ENCODE data around the gene ELAVL3. TPM values are rescaled to one million over a fixed set of nuclear protein-coding genes. Genes with fewer than 3 reads are reported as not detected.
"Not testable (repeated sequence)": the region's sequence is repeated elsewhere in the genome, so short reads cannot be mapped to it uniquely, and the experiment has no call there.

Gene ELAVL3
- total and polyA plus RNA-seq, 2 donors (not counting 3 experiments of a cell fraction or from before 2014, with no cell fraction given): not detected

GRCh38 chr19:11475861-11476260, 5.0 kb downstream of the ELAVL3 start:
- DNase-seq (ENCODE audit: low read depth, low spot score) (no peak), FAIRE-seq (no peak)
- H3K9me3 ChIP-seq (replicated peaks; ENCODE audit: control insufficient read depth, insufficient read depth, low read length): no peaks in the 10 kb centered on the region
- peaks cover 7 to 11% of the 10 kb centered on the region in 2 experiments for H3K27me3 ChIP-seq (ENCODE audit: control insufficient read depth in 2 of 2, insufficient read depth in 2 of 2, low read length in 2 of 2)
- ChIA-PET POLR2A (no interaction called here), CTCF (interaction anchor here (0.9 to 1.8 kb wide), 2 partner anchors 89 to 182 kb away, joined by 3 read pairs; no protein-coding TSS in a partner anchor)
- H3K4me2 ChIP-seq (ENCODE audit: insufficient read depth, low read length): no peak overlapping the region
- no peaks in the 10 kb centered on the region for H4K20me1 ChIP-seq (replicated peaks; ENCODE audit: control insufficient read depth, extremely low read depth, insufficient read depth, low read length)
- no TSS peak for BruUV-seq (replicated peaks)
- no peak overlapping the region for H3K9ac ChIP-seq (replicated peaks; ENCODE audit: extremely low read depth, insufficient read depth, low read length)
- no peaks in the 10 kb centered on the region for H3K4me1 ChIP-seq (ENCODE audit: control insufficient read depth, extremely low read depth, insufficient read depth, low read length)
- no peaks in the 10 kb centered on the region for H3K9me1 ChIP-seq (replicated peaks; ENCODE audit: control insufficient read depth, extremely low read depth, insufficient read depth, low read length)
- no peak for TF ChIP-seq EZH2 (IDR thresholded peaks at IDR 0.05; ENCODE audit: borderline replicate concordance, low read depth, low read length, severe bottlenecking)
- TF ChIP-seq GATA2 (IDR thresholded peaks at IDR 0.05; ENCODE audit: insufficient read depth, insufficient read length, low read depth, low read length): no peak
- TF ChIP-seq MAX (IDR thresholded peaks at IDR 0.05; ENCODE audit: insufficient read depth, insufficient read length): no peak
- dilution Hi-C loops (cut with MboI; ENCODE audit: extremely low pct_ligation_motif_present, low sequenced_read_pairs): no loop called here
- no peak overlapping the region for H2AFZ ChIP-seq (ENCODE audit: low read depth, low read length)
- no peaks in the 10 kb centered on the region for H3K36me3 ChIP-seq (ENCODE audit: control insufficient read depth in 2 of 2, extremely low read depth in 1 of 2, insufficient read depth in 2 of 2, low read length in 2 of 2)
- intact Hi-C loops (cut with micrococcal nuclease): no loop called here
- no peak overlapping the region for H3K27ac ChIP-seq (ENCODE audit: insufficient read depth, low read depth, low read length)
- H3K4me3 ChIP-seq (replicated peaks in 1 of 3; ENCODE audit: insufficient read depth in 1 of 3, low read depth in 1 of 3, low read length in 3 of 3): no peak overlapping the region
- no peaks in the 10 kb centered on the region for H3K79me2 ChIP-seq (ENCODE audit: control insufficient read depth, insufficient read depth, low read length)

GRCh38 chr19:11475343-11475742, 5.5 kb downstream of the ELAVL3 start:
- H3K4me1 ChIP-seq (ENCODE audit: control insufficient read depth, extremely low read depth, insufficient read depth, low read length); H3K27me3 ChIP-seq (ENCODE audit: control insufficient read depth in 2 of 2, insufficient read depth in 2 of 2, low read length in 2 of 2); BruUV-seq (replicated peaks); FAIRE-seq; DNase-seq (ENCODE audit: low read depth, low spot score); POLR2A ChIA-PET; H3K4me3 ChIP-seq (replicated peaks in 1 of 3; ENCODE audit: insufficient read depth in 1 of 3, low read depth in 1 of 3, low read length in 3 of 3); dilution Hi-C loops (cut with MboI; ENCODE audit: extremely low pct_ligation_motif_present, low sequenced_read_pairs); H3K79me2 ChIP-seq (ENCODE audit: control insufficient read depth, insufficient read depth, low read length); H3K9me1 ChIP-seq (replicated peaks; ENCODE audit: control insufficient read depth, extremely low read depth, insufficient read depth, low read length); H3K27ac ChIP-seq (ENCODE audit: insufficient read depth, low read depth, low read length); H4K20me1 ChIP-seq (replicated peaks; ENCODE audit: control insufficient read depth, extremely low read depth, insufficient read depth, low read length); H3K9me3 ChIP-seq (replicated peaks; ENCODE audit: control insufficient read depth, insufficient read depth, low read length); intact Hi-C loops (cut with micrococcal nuclease); H2AFZ ChIP-seq (ENCODE audit: low read depth, low read length); H3K4me2 ChIP-seq (ENCODE audit: insufficient read depth, low read length); H3K36me3 ChIP-seq (ENCODE audit: control insufficient read depth in 2 of 2, extremely low read depth in 1 of 2, insufficient read depth in 2 of 2, low read length in 2 of 2); H3K9ac ChIP-seq (replicated peaks; ENCODE audit: extremely low read depth, insufficient read depth, low read length): not testable (repeated sequence)
- CTCF ChIA-PET: interaction anchor here (0.9 kb wide), 1 partner anchor 89 kb away, joined by 3 read pairs; no protein-coding TSS in a partner anchor

Measured in endothelial cell of umbilical vein (primary cell).